H9 (cell line): Measurements from ENCODE around the gene TTC23. TPM values are rescaled to one million over a fixed set of nuclear protein-coding genes. Genes with fewer than 3 reads are reported as not detected.
A peak's percentile ranks its signal among the peaks of the same experiment; 100 is the strongest.

Experiments
- DNase-seq: peaks from one replicate; pipeline ENCODE4 v3.0.0-alpha.2; 2017
- H2AFZ ChIP-seq: one replicate; pipeline ENCODE4 v1.6.1; 2013; ENCODE audit warnings: mild to moderate bottlenecking, low read length, control low read depth, moderate library complexity
- H2AK5ac ChIP-seq: 2 replicates; pipeline ENCODE4 v1.6.1; 2013; ENCODE audit warnings: low read length, control low read depth, mixed read lengths; ENCODE audit not compliant: insufficient read length
- H2BK120ac ChIP-seq: one replicate; pipeline ENCODE4 v1.6.1; 2013; ENCODE audit warnings: low read depth, mild to moderate bottlenecking, low read length, control low read depth, inconsistent platforms; ENCODE audit not compliant: poor library complexity, severe bottlenecking
- H2BK12ac ChIP-seq: 2 replicates; pipeline ENCODE4 v1.6.1; 2013; ENCODE audit warnings: low read length, control low read depth, mixed read lengths, low read depth; ENCODE audit not compliant: insufficient read length
- H2BK15ac ChIP-seq: 2 replicates; pipeline ENCODE4 v1.6.1; 2013; ENCODE audit warnings: low read depth, low read length, control low read depth
- H2BK20ac ChIP-seq: one replicate; pipeline ENCODE4 v1.6.1; 2013; ENCODE audit warnings: low read depth, mild to moderate bottlenecking, low read length, control low read depth, inconsistent platforms; ENCODE audit not compliant: poor library complexity, severe bottlenecking
- H2BK5ac ChIP-seq: 2 replicates; pipeline ENCODE4 v1.6.1; 2013; ENCODE audit warnings: low read length, control low read depth, mixed read lengths; ENCODE audit not compliant: insufficient read length
- H3K14ac ChIP-seq: 2 replicates; pipeline ENCODE4 v1.6.1; 2013; ENCODE audit warnings: low read length, control low read depth; ENCODE audit not compliant: insufficient read depth
- H3K18ac ChIP-seq: 2 replicates; pipeline ENCODE4 v1.6.1; 2013; ENCODE audit warnings: low read depth, mild to moderate bottlenecking, mixed read lengths, low read length, control low read depth; ENCODE audit not compliant: insufficient read length
- H3K23ac ChIP-seq: 2 replicates; pipeline ENCODE4 v1.6.1; 2013; ENCODE audit warnings: low read length, control low read depth, mixed read lengths, low read depth; ENCODE audit not compliant: insufficient read length
- H3K23me2 ChIP-seq: 2 replicates; pipeline ENCODE4 v1.6.1; 2013; ENCODE audit warnings: low read depth, mild to moderate bottlenecking, mixed read lengths, low read length, control low read depth; ENCODE audit not compliant: insufficient read length, poor library complexity, severe bottlenecking
- H3K27ac ChIP-seq: 2 replicates; pipeline ENCODE4 v1.5.1; 2013; ENCODE audit warnings: low read length, control low read depth, mixed read lengths, low read depth; ENCODE audit not compliant: insufficient read length
- H3K27me3 ChIP-seq: 2 replicates; pipeline ENCODE4 v1.6.1; 2013; ENCODE audit warnings: low read length, control low read depth, inconsistent platforms; ENCODE audit not compliant: insufficient read depth
- H3K4ac ChIP-seq: 2 replicates; pipeline ENCODE4 v1.6.1; 2013; ENCODE audit warnings: low read depth, mild to moderate bottlenecking, control low read depth, inconsistent platforms, low read length, moderate library complexity
- H3K4me1 ChIP-seq: 2 replicates; pipeline ENCODE4 v1.6.1; 2013; ENCODE audit warnings: low read length, control low read depth, inconsistent platforms; ENCODE audit not compliant: insufficient read depth
- H3K4me2 ChIP-seq: 2 replicates; pipeline ENCODE4 v1.6.1; 2013; ENCODE audit warnings: low read length, control low read depth, mixed read lengths; ENCODE audit not compliant: insufficient read length, insufficient read depth
- H3K56ac ChIP-seq: 2 replicates; pipeline ENCODE4 v1.6.1; 2013; ENCODE audit warnings: low read depth, mild to moderate bottlenecking, mixed read lengths, low read length, control low read depth; ENCODE audit not compliant: insufficient read length
- H3K79me1 ChIP-seq: 2 replicates; pipeline ENCODE4 v1.6.1; 2013; ENCODE audit warnings: low read depth, mild to moderate bottlenecking, moderate library complexity, low read length, control low read depth, inconsistent platforms; ENCODE audit not compliant: insufficient read depth, poor library complexity, severe bottlenecking
- H3K79me2 ChIP-seq: 2 replicates; pipeline ENCODE4 v1.6.1; 2013; ENCODE audit warnings: low read length, control low read depth, inconsistent platforms; ENCODE audit not compliant: insufficient read depth
- H3K9ac ChIP-seq: 2 replicates; pipeline ENCODE4 v1.6.1; 2013; ENCODE audit warnings: low read length, control low read depth, mixed read lengths; ENCODE audit not compliant: insufficient read length; ENCODE audit errors: extremely low read depth
- H3K9me3 ChIP-seq: one replicate; pipeline ENCODE4 v1.6.1; 2013; ENCODE audit warnings: low read depth, low read length, inconsistent platforms; ENCODE audit not compliant: control insufficient read depth
- H3T11ph ChIP-seq: one replicate; pipeline ENCODE4 v1.6.1; 2013; ENCODE audit warnings: mild to moderate bottlenecking, low read length, control low read depth, inconsistent platforms
- H4K20me1 ChIP-seq: one replicate; pipeline ENCODE4 v1.6.1; 2013; ENCODE audit not compliant: control insufficient read depth, insufficient read length, insufficient read depth
- H4K5ac ChIP-seq: 2 replicates; pipeline ENCODE4 v1.6.1; 2013; ENCODE audit warnings: low read depth, mild to moderate bottlenecking, mixed read lengths, low read length, control low read depth; ENCODE audit not compliant: insufficient read length
- H4K8ac ChIP-seq: replicated peaks from 2 replicates; pipeline ENCODE4 v1.6.1; 2013; ENCODE audit warnings: low read length, control low read depth, mixed read lengths, low read depth; ENCODE audit not compliant: insufficient read length
- H4K91ac ChIP-seq: 2 replicates; pipeline ENCODE4 v1.6.1; 2013; ENCODE audit warnings: low read depth, mild to moderate bottlenecking, moderate library complexity, mixed read lengths, low read length, control low read depth; ENCODE audit not compliant: insufficient read length
- H3K27ac Mint-ChIP-seq, 3 experiments: 2 replicates in 2 of 3; 3 replicates in 1 of 3; pipeline ENCODE4 v1.8.0; 2020 to 2021; ENCODE audit warnings: mixed read lengths in 3 of 3, mild to moderate bottlenecking in 1 of 3, moderate library complexity in 1 of 3
- H3K27me3 Mint-ChIP-seq: 2 replicates; pipeline ENCODE4 v1.8.0; 2021; ENCODE audit warnings: low read depth, mild to moderate bottlenecking, moderate library complexity, mixed read lengths
- H3K36me3 Mint-ChIP-seq, 3 experiments: 2 replicates in 2 of 3; 3 replicates in 1 of 3; pipeline ENCODE4 v1.8.0; 2020 to 2021; ENCODE audit warnings: low read depth in 3 of 3, mixed read lengths in 3 of 3; ENCODE audit not compliant: insufficient read depth in 1 of 3
- H3K4me1 Mint-ChIP-seq, 2 experiments: 2 replicates each; pipeline ENCODE4 v1.8.0; 2020; ENCODE audit warnings: mixed read lengths in 2 of 2
- H3K4me3 Mint-ChIP-seq, 2 experiments: 2 replicates in 1 of 2; 3 replicates in 1 of 2; pipeline ENCODE4 v1.8.0; 2020 to 2021; ENCODE audit warnings: mild to moderate bottlenecking in 2 of 2, mixed read lengths in 2 of 2, moderate library complexity in 1 of 2
- H3K9me3 Mint-ChIP-seq, 2 experiments: 2 replicates in 1 of 2; 3 replicates in 1 of 2; pipeline ENCODE4 v1.8.0; 2020; ENCODE audit warnings: mild to moderate bottlenecking in 2 of 2, mixed read lengths in 2 of 2, moderate library complexity in 1 of 2
- WGBS: extraction: QIAGEN DNeasy Blood & Tissue Kit; methylation state at CpG from one replicate; pipeline ENCODE4 v1.1.7; 2013; ENCODE audit warnings: missing lambda C conversion rate, low lambda C conversion rate, mixed read lengths; ENCODE audit not compliant: insufficient read length; ENCODE audit errors: extremely low coverage; 5-methylcytosine and 5-hydroxymethylcytosine counted together
- total RNA-seq: library from RNA; stranded (reverse); gene quantifications from 2 replicates; pipeline ENCODE4 v1.2.1, GENCODE V29; 2021
- TF ChIP-seq, protein P1 (sequence below): fragments of 200-600 bp; sonication (generic); conservative IDR thresholded peaks from 3 replicates; pipeline ENCODE4 v1.8.0; 2021; ENCODE audit warnings: antibody characterized with exemption, mild to moderate bottlenecking

Gene TTC23
- total RNA-seq, 1 experiment from 2014 or later: 14.3 TPM

DNA sequence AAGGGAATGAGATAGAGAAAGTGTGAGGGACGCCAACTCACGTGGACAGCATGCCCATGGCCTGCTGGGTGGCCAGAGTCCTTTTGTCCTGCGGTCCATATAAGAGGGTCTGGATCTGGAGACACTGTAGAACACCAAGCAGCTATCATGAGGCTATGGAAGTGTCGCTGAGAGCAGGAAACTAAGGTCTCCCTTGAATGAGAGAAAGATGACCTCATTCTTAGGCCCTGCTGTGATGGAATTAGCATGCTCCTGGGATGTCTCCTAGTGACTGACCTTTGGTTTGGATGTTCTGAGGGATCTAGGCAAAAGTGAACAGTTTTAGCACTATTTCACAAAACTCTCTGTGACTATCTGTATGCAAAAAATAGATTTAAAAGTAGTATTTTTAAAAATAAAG is 110.1 kb downstream of the TTC23 start:
- no peak overlapping the region for H4K91ac ChIP-seq
- no peak overlapping the region for H4K8ac ChIP-seq
- H3K56ac ChIP-seq: no peak overlapping the region
- H4K20me1 ChIP-seq: no peaks in the 10 kb centered on the region
- peaks cover 8% of the 10 kb centered on the region for H3K4me1 ChIP-seq
- Mint-ChIP-seq H3K27ac (peak overlapping the region in 2 of 3 experiments; percentile 44 to 67; a peak in 2 of 7 replicates), H3K9me3 (no peaks in the 10 kb centered on the region), H3K4me1 (peaks cover 45 to 58% of the 10 kb centered on the region in 2 experiments), H3K36me3 (peaks cover 8 to 20% (median 11%) of the 10 kb centered on the region in 3 experiments; a peak in 6 of 7 replicates), H3K4me3 (no peak overlapping the region), H3K27me3 (no peaks in the 10 kb centered on the region)
- no peaks in the 10 kb centered on the region for H3K79me2 ChIP-seq
- H3K4ac ChIP-seq: no peak overlapping the region
- no CpG with 5 or more reads among the region's 4 CpGs for WGBS
- peak; percentile 24 for DNase-seq
- H2BK120ac ChIP-seq: no peak overlapping the region
- H3K23me2 ChIP-seq: no peaks in the 10 kb centered on the region
- no peak overlapping the region for H3K4me2 ChIP-seq
- no peak overlapping the region for H2BK20ac ChIP-seq
- H3T11ph ChIP-seq: no peak overlapping the region
- no peak overlapping the region for H3K14ac ChIP-seq
- H2AFZ ChIP-seq: no peak overlapping the region
- no peaks in the 10 kb centered on the region for H3K9me3 ChIP-seq
- no peaks in the 10 kb centered on the region for H3K79me1 ChIP-seq
- H4K5ac ChIP-seq: no peak overlapping the region
- no peak overlapping the region for H2AK5ac ChIP-seq
- H3K27ac ChIP-seq: no peak overlapping the region
- no peak overlapping the region for H3K23ac ChIP-seq
- no peak overlapping the region for H2BK15ac ChIP-seq
- no peak overlapping the region for H3K9ac ChIP-seq
- H3K18ac ChIP-seq: no peak overlapping the region
- no peaks in the 10 kb centered on the region for H3K27me3 ChIP-seq
- no peak overlapping the region for H2BK12ac ChIP-seq
- no peak overlapping the region for H2BK5ac ChIP-seq
- TF ChIP-seq, protein P1, sequence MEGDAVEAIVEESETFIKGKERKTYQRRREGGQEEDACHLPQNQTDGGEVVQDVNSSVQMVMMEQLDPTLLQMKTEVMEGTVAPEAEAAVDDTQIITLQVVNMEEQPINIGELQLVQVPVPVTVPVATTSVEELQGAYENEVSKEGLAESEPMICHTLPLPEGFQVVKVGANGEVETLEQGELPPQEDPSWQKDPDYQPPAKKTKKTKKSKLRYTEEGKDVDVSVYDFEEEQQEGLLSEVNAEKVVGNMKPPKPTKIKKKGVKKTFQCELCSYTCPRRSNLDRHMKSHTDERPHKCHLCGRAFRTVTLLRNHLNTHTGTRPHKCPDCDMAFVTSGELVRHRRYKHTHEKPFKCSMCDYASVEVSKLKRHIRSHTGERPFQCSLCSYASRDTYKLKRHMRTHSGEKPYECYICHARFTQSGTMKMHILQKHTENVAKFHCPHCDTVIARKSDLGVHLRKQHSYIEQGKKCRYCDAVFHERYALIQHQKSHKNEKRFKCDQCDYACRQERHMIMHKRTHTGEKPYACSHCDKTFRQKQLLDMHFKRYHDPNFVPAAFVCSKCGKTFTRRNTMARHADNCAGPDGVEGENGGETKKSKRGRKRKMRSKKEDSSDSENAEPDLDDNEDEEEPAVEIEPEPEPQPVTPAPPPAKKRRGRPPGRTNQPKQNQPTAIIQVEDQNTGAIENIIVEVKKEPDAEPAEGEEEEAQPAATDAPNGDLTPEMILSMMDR: no peak
